Kidney epithelial cell (primary cell): Measurements from ENCODE around the gene ENTPD1. TPM values are rescaled to one million over a fixed set of nuclear protein-coding genes. Genes with fewer than 3 reads are reported as not detected.
"Not testable (repeated sequence)": the region's sequence is repeated elsewhere in the genome, so short reads cannot be mapped to it uniquely, and the experiment has no call there.

ENCODE experiments used
- DNase-seq: peaks from one replicate; pipeline ENCODE4 v3.0.0-alpha.2; 2010; ENCODE audit warnings: low read depth
- H3K27me3 ChIP-seq: 2 replicates; pipeline ENCODE4 v1.6.0; 2011; ENCODE audit warnings: low read length; ENCODE audit not compliant: control insufficient read depth, insufficient read depth
- H3K36me3 ChIP-seq: 2 replicates; pipeline ENCODE4 v1.5.1; 2011; ENCODE audit warnings: low read length; ENCODE audit not compliant: control insufficient read depth, insufficient read depth
- H3K4me3 ChIP-seq: 2 replicates; pipeline ENCODE4 v1.5.1; 2011; ENCODE audit warnings: low read depth, mild to moderate bottlenecking, control low read depth, low read length
- total RNA-seq: library from RNA; depleted of rRNA; stranded (reverse); fragments of >200 nt; gene quantifications from 2 replicates; pipeline ENCODE4 v1.2.3, GENCODE V29; 2015
- TF ChIP-seq, protein P1 (sequence below): IDR thresholded peaks from 2 replicates; pipeline ENCODE4 v1.5.1; 2011; ENCODE audit warnings: mild to moderate bottlenecking, moderate library complexity, low read length, control low read depth, inconsistent platforms; ENCODE audit not compliant: insufficient read depth, poor library complexity, severe bottlenecking

Gene ENTPD1
- total RNA-seq, 1 donor from 2014 or later: 0.17 TPM

DNA sequence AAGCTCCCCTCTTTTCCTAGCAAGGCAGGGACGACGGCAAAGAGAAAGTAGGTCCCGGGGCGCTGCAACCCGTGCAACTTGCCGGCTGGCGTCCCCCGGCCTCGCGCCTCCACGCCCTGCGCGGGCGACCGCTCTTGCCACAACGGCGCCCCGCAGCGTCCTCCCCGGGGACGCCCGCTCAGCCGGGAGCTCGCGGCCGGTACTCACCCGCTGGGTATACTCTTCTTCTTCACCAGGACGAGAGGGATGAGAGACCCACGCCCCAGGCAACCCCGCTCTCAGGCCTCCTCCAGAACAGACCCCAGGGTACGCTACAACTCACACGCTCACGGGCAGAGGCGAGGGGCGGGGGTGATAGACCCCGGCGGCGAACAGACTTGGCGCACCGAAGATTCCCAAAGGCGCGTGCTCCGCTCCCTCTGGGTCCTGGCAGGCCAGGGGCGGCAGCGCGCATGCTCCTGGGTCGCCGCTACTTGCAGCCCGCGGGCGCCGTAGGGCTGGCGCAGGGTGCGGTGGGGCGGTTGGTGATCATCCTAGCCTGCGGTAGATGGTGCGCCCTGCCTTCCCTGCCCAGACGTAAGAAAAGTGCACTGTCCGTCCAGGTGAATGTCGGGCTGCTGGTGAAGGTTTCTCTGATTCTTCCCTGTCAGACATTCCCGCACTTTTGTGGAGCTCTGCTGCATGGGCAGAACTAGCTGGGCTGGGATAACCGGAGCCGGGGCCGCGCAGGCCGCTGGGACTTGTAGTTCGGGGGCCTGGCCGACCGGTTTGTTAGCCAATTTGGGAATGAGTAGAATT is 151.7 kb downstream of the ENTPD1 start, which contains the start of gene CC2D2B:
Gene CC2D2B, plus strand, starts transcription at position 520 of the 798 bp plus-strand sequence. CDS start 3,349 bp downstream, outside the sequence.
- Histone ChIP-seq H3K36me3 (no peaks in the 10 kb centered on the region), H3K4me3 (peak within 1 kb of the TSS; percentile 68), H3K27me3 (no peaks in the 10 kb centered on the region)
- DNase-seq: no peak
- TF ChIP-seq, protein P1, sequence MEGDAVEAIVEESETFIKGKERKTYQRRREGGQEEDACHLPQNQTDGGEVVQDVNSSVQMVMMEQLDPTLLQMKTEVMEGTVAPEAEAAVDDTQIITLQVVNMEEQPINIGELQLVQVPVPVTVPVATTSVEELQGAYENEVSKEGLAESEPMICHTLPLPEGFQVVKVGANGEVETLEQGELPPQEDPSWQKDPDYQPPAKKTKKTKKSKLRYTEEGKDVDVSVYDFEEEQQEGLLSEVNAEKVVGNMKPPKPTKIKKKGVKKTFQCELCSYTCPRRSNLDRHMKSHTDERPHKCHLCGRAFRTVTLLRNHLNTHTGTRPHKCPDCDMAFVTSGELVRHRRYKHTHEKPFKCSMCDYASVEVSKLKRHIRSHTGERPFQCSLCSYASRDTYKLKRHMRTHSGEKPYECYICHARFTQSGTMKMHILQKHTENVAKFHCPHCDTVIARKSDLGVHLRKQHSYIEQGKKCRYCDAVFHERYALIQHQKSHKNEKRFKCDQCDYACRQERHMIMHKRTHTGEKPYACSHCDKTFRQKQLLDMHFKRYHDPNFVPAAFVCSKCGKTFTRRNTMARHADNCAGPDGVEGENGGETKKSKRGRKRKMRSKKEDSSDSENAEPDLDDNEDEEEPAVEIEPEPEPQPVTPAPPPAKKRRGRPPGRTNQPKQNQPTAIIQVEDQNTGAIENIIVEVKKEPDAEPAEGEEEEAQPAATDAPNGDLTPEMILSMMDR: no peak

DNA sequence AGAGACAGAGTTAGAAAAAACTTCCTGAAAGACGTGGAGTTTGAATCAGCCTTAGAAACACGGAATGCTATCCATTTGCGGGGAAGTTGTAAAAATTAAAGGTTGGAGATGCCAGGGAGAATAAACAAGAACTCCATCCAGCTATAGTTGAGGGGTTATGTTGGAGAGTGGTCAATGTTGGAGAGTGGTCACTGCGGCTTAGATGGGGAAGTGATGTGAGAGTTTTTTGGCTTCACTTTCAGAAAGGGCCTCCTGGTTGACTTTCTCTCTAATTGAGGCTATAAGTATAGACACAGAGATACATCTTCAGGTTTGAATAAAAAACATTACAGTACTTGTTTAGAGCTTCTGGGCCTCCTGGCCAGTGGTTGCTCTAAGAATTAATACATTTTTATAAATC is 152.5 kb downstream of the ENTPD1 start:
- TF ChIP-seq, protein P1: no peak
- DNase-seq: no peak
- H3K4me3 ChIP-seq: no peak overlapping the region
- no peaks in the 10 kb centered on the region for H3K36me3 ChIP-seq
- no peaks in the 10 kb centered on the region for H3K27me3 ChIP-seq

DNA sequence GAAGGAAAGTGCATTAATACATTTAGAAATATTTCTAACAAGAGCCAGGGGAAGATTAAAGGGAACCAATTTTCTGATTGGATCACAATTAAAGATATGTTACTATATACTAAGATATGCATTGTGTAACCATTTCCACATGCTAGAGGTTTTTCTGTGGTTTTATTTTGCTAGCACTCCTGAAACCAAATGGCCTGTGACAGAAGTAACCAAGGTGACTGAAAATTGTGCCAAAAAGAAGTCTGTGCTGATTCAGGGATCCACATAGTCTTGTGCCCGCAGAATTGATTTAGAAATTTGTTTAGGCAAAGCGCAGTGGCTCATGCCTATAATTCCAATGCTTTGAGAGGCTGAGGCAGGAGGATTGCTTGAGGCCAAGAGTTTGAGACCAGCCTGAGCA is 153.6 kb downstream of the ENTPD1 start:
- Histone ChIP-seq H3K4me3 (no peak overlapping the region), H3K36me3 (no peaks in the 10 kb centered on the region), H3K27me3 (no peaks in the 10 kb centered on the region)
- TF ChIP-seq, protein P1: no peak
- no peak for DNase-seq

DNA sequence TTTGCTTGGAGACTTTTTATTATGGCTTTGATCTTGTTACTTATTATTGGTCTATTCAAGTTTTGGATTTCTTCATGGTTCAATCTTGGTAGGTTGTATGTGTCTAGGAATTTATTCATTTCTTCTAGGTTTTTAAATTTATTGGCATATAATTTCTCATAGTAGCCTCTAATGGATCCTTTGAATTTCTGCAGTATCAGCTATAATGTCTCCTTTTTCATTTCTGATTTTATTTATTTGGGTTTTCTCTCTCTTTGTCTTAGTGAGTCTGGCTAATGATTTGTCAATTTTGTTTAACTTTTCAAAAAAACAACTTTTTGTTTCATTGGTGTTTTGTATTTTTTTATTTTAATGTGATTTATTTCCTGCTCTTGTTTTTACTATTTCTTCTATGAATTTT is 160.1 kb downstream of the ENTPD1 start:
- H3K4me3 ChIP-seq, H3K27me3 ChIP-seq, DNase-seq, H3K36me3 ChIP-seq: not testable (repeated sequence)

Other genes starting within 250 kb of the ENTPD1 start
- 4.0 and 4.9 TPM in 2 replicates for gene SORBS1, start 194.8 kb upstream of the ENTPD1 start, total RNA-seq
- gene ALDH18A1, start 99.5 kb upstream of the ENTPD1 start, total RNA-seq: 50.7 and 51.2 TPM in 2 replicates
- 41.7 and 45.0 TPM in 2 replicates for gene TCTN3, start 62.2 kb upstream of the ENTPD1 start, total RNA-seq
- not detected in 2 replicates for gene CC2D2B, start 151.8 kb downstream of the ENTPD1 start, total RNA-seq